SK-N-SH (cell line): Measurements from ENCODE around the gene PPP1R1B. TPM values are rescaled to one million over a fixed set of nuclear protein-coding genes. Genes with fewer than 3 reads are reported as not detected.

ENCODE experiments used
- CTCF ChIA-PET: fragments of 300-600, 350-600 bp; formaldehyde crosslinking; extraction: SDS; loops from one replicate; lab custom pipeline; 2021; lab: Yijun Ruan, JAX
- POLR2A ChIA-PET: fragments of 350-600 bp; sonication (Branson Sonifier 250); formaldehyde crosslinking; extraction: SDS; loops from one replicate; lab custom pipeline; 2020; ENCODE audit warnings: antibody characterized with exemption, inconsistent platforms; lab: Yijun Ruan, JAX
- DNase-seq: peaks from one replicate; pipeline ENCODE4 v3.0.0; 2012
- H2AFZ ChIP-seq: fragments of 200-600 bp; sonication (generic); 2 replicates; pipeline ENCODE4 v1.8.1; 2016; ENCODE audit warnings: antibody characterized with exemption, mild to moderate bottlenecking, low read depth
- H3F3A ChIP-seq: fragments of 200-600 bp; sonication (generic); replicated peaks from 2 replicates; pipeline ENCODE3; 2016; ENCODE audit warnings: antibody characterized with exemption, mild to moderate bottlenecking; ENCODE audit not compliant: insufficient read depth
- H3K27ac ChIP-seq, 2 experiments: fragments of 200-500 bp in 1 of 2; fragments of 200-600 bp in 1 of 2; sonication (Bioruptor generic) in 1 of 2; sonication (generic), shearing (Covaris generic) in 1 of 2; 2 replicates each; pipeline versions ENCODE4 v1.5.1 to v1.6.1; 2014 to 2016; ENCODE audit warnings: low read depth in 2 of 2, inconsistent platforms in 1 of 2, low read length in 1 of 2, mild to moderate bottlenecking in 1 of 2, mixed read lengths in 1 of 2
- H3K27me3 ChIP-seq: fragments of 200-600 bp; sonication (generic), shearing (Covaris generic); 2 replicates; pipeline ENCODE4 v1.6.1; 2016; ENCODE audit warnings: mixed run types; ENCODE audit not compliant: insufficient read depth
- H3K36me3 ChIP-seq, 2 experiments: fragments of 200-500 bp in 1 of 2; fragments of 200-600 bp in 1 of 2; sonication (Bioruptor generic) in 1 of 2; sonication (generic) in 1 of 2; replicated peaks in 1 of 2; 2 replicates each; pipeline versions ENCODE3 to v1.5.1; 2014 to 2016; ENCODE audit warnings: low read length in 1 of 2, mild to moderate bottlenecking in 1 of 2; ENCODE audit not compliant: insufficient read depth in 2 of 2, control insufficient read depth in 1 of 2
- H3K4me1 ChIP-seq, 2 experiments: fragments of 200-500 bp in 1 of 2; fragments of 200-600 bp in 1 of 2; sonication (Bioruptor generic) in 1 of 2; sonication (generic), shearing (Covaris generic) in 1 of 2; 2 replicates each; pipeline versions ENCODE4 v1.5.1 to v1.6.1; 2014 to 2016; ENCODE audit warnings: low read depth in 1 of 2, low read length in 1 of 2, mixed run types in 1 of 2; ENCODE audit not compliant: insufficient read depth in 2 of 2, control insufficient read depth in 1 of 2
- H3K4me2 ChIP-seq: fragments of 200-600 bp; sonication (generic), shearing (Covaris generic); 2 replicates; pipeline ENCODE4 v1.6.1; 2017; ENCODE audit warnings: mixed run types
- H3K4me3 ChIP-seq, 2 experiments: fragments of 200-500 bp in 1 of 2; fragments of 200-600 bp in 1 of 2; sonication (Bioruptor generic) in 1 of 2; sonication (generic), shearing (Covaris generic) in 1 of 2; 2 replicates each; pipeline versions ENCODE4 v1.5.1 to v1.8.1; 2014 to 2016; ENCODE audit warnings: low read depth in 2 of 2, inconsistent platforms in 1 of 2, low read length in 1 of 2, mild to moderate bottlenecking in 1 of 2, mixed read lengths in 1 of 2, moderate library complexity in 1 of 2
- H3K79me2 ChIP-seq: fragments of 200-600 bp; sonication (generic); 2 replicates; pipeline ENCODE4 v1.8.1; 2017; ENCODE audit warnings: mild to moderate bottlenecking; ENCODE audit not compliant: insufficient read depth
- H3K9ac ChIP-seq: fragments of 200-600 bp; sonication (generic); 2 replicates; pipeline ENCODE4 v1.6.1; 2017; ENCODE audit warnings: mixed run types
- H3K9me2 ChIP-seq: fragments of 200-600 bp; sonication (generic); 2 replicates; pipeline ENCODE4 v1.6.1; 2017; ENCODE audit warnings: mixed run types
- H3K9me3 ChIP-seq: fragments of 200-600 bp; sonication (generic); 2 replicates; pipeline ENCODE4 v1.6.1; 2017; ENCODE audit warnings: mixed run types, mild to moderate bottlenecking, moderate library complexity
- H4K20me1 ChIP-seq: fragments of 200-600 bp; sonication (generic); 2 replicates; pipeline ENCODE4 v1.6.1; 2017; ENCODE audit warnings: mild to moderate bottlenecking, mixed run types; ENCODE audit not compliant: insufficient read depth
- CTCF ChIP-seq: fragments of 200-600 bp; sonication (generic); IDR thresholded peaks from 2 replicates; pipeline ENCODE4 v1.6.1; 2017; ENCODE audit warnings: antibody characterized with exemption, mild to moderate bottlenecking, moderate library complexity
- ELF1 ChIP-seq: IDR thresholded peaks from 2 replicates; pipeline ENCODE4 v1.4.0; 2012
- FOXM1 ChIP-seq: IDR thresholded peaks from 2 replicates; pipeline ENCODE4 v1.4.0; 2012; ENCODE audit warnings: low read depth, mild to moderate bottlenecking
- IRF3 ChIP-seq: fragments of 150-350 bp; IDR thresholded peaks from 2 replicates; pipeline ENCODE4 v1.6.1; 2016; ENCODE audit warnings: mild to moderate bottlenecking, low read depth, low read length
- NFIC ChIP-seq: IDR thresholded peaks from 2 replicates; pipeline ENCODE4 v1.4.0; 2012; ENCODE audit warnings: borderline replicate concordance
- PBX3 ChIP-seq: IDR thresholded peaks from 2 replicates; pipeline ENCODE4; 2012
- POLR2AphosphoS5 ChIP-seq: IDR thresholded peaks from 2 replicates; pipeline ENCODE4 v1.6.1; 2012; ENCODE audit warnings: low read depth, low read length
- RAD21 ChIP-seq: IDR thresholded peaks from 2 replicates; pipeline ENCODE4 v1.6.1; 2012; ENCODE audit warnings: mild to moderate bottlenecking, low read length
- RCOR1 ChIP-seq: fragments of 150-350 bp; IDR thresholded peaks from 2 replicates; pipeline ENCODE4 v1.6.1; 2017; ENCODE audit warnings: antibody characterized with exemption, low read length
- RFX5 ChIP-seq: IDR thresholded peaks from 2 replicates; pipeline ENCODE4 v1.6.1; 2012; ENCODE audit warnings: mild to moderate bottlenecking, improper control_type of control experiment, low read length
- SMC3 ChIP-seq: IDR thresholded peaks from 2 replicates; pipeline ENCODE4 v1.6.1; 2012; ENCODE audit warnings: low read depth, low read length, improper control_type of control experiment
- TAF1 ChIP-seq: IDR thresholded peaks from 2 replicates; pipeline ENCODE4 v1.6.1; 2012; ENCODE audit warnings: low read depth, mild to moderate bottlenecking, low read length, moderate library complexity, borderline replicate concordance
- TEAD4 ChIP-seq: IDR thresholded peaks from 2 replicates; pipeline ENCODE4 v1.4.0; 2012; ENCODE audit warnings: mild to moderate bottlenecking, borderline replicate concordance; ENCODE audit not compliant: insufficient read depth
- YY1 ChIP-seq: IDR thresholded peaks from 2 replicates; pipeline ENCODE4 v1.4.0; 2012; ENCODE audit warnings: low read depth, mild to moderate bottlenecking
- WGBS: methylation state at CpG from one replicate; pipeline ENCODE4 v1.1.6; 2017; ENCODE audit warnings: low lambda C conversion rate; 5-methylcytosine and 5-hydroxymethylcytosine counted together
- polyA plus RNA-seq, 3 experiments: library from polyadenylated mRNA; depleted of rRNA; stranded (reverse); fragments of >200 nt; gene quantifications; 2 replicates each; pipeline ENCODE4 v1.2.3, GENCODE V29; 2012

PPP1R1B gene
- polyA plus RNA-seq, 1 of the 3 experiments (the other 2 are of a cell fraction): 0.07 TPM

- no peaks in the 10 kb centered on the region for H3K9me2 ChIP-seq
- no peaks in the 10 kb centered on the region for H3F3A ChIP-seq
- no peak for TF ChIP-seq POLR2AphosphoS5
- no peak for TF ChIP-seq IRF3
- no peak for TF ChIP-seq TAF1
- TF ChIP-seq NFIC: no peak
- no peak for TF ChIP-seq PBX3
- no peak for TF ChIP-seq ELF1
- no peaks in the 10 kb centered on the region for H3K9me3 ChIP-seq
- no peak overlapping the region for H3K9ac ChIP-seq
- H3K79me2 ChIP-seq: no peaks in the 10 kb centered on the region
- peaks cover 0 to 10% of the 10 kb centered on the region in 2 experiments; a peak in 1 of 4 replicates for H3K4me1 ChIP-seq
- POLR2A ChIA-PET: interaction anchor here (1.2 to 1.4 kb wide), 2 partner anchors 49 to 52 kb away, joined by 3 to 4 read pairs; no protein-coding TSS in a partner anchor
- H2AFZ ChIP-seq: no peak overlapping the region
- no peaks in the 10 kb centered on the region for H3K27me3 ChIP-seq
- H3K4me2 ChIP-seq: no peak overlapping the region
- no peak overlapping the region for H3K27ac ChIP-seq
- no peaks in the 10 kb centered on the region for H4K20me1 ChIP-seq
- no peak overlapping the region for H3K4me3 ChIP-seq
- H3K36me3 ChIP-seq: no peaks in the 10 kb centered on the region
- CTCF ChIA-PET: interaction anchor here (0.8 to 15.8 kb wide), 10 partner anchors 10 to 123 kb away, joined by 3 to 279 read pairs (median 8); partner anchors contain the start of genes MIEN1, PGAP3 and PPP1R1B
- WGBS: 41% methylated on average over 4 of the region's 4 CpGs
- no peak for DNase-seq
These were observed 44.0 kb downstream of the PPP1R1B start for GRCh38 chr17:39670746-39671145.

GRCh38 chr17:39671651-39672521 lies 45.1 kb downstream of the PPP1R1B start:
- Histone ChIP-seq H3F3A (no peaks in the 10 kb centered on the region), H2AFZ (no peak overlapping the region), H3K4me3 (no peak overlapping the region; a peak in 1 of 4 replicates), H3K27ac (no peak overlapping the region), H4K20me1 (no peaks in the 10 kb centered on the region), H3K9me3 (no peaks in the 10 kb centered on the region), H3K4me1 (peaks cover 0 to 4% of the 10 kb centered on the region in 2 experiments; a peak in 1 of 4 replicates), H3K9me2 (no peaks in the 10 kb centered on the region), H3K9ac (no peak overlapping the region), H3K36me3 (no peaks in the 10 kb centered on the region), H3K79me2 (no peaks in the 10 kb centered on the region), H3K27me3 (no peaks in the 10 kb centered on the region), H3K4me2 (no peak overlapping the region)
- TF ChIP-seq RAD21 (peak; percentile 60), RCOR1 (no peak), FOXM1 (no peak), TEAD4 (no peak), SMC3 (peak; percentile 14; the same call in 1 of the 2 replicates), YY1 (no peak), NFIC (no peak), CTCF (peak; percentile 59), RFX5 (no peak), IRF3 (no peak)
- ChIA-PET CTCF (interaction anchor here (0.6 to 15.8 kb wide), 16 partner anchors 9 to 124 kb away, joined by 3 to 279 read pairs (median 6); partner anchors contain the start of genes MIEN1, PGAP3 and PPP1R1B), POLR2A (interaction anchor here (0.7 kb wide), 1 partner anchor 16 kb away, joined by 3 read pairs; the partner anchor contains the start of gene PGAP3)
- WGBS: 77% methylated on average over 17 of the region's 19 CpGs
- DNase-seq: peak; percentile 86
